GM23338 (cell line): ENCODE results near the gene GAB1.

Experiments
- CREB1 ChIP-seq: fragments of 250-450 bp; sonication (Bioruptor Pico); IDR thresholded peaks from 2 replicates; pipeline ENCODE4 v1.5.0; 2020; ENCODE audit warnings: low read depth, mild to moderate bottlenecking, moderate library complexity
- CTCF ChIP-seq, 2 experiments: fragments of 200-600 bp in 1 of 2; sonication (generic) in 1 of 2; conservative IDR thresholded peaks; 2 replicates each; pipeline versions ENCODE4 v1.5.1 to v1.6.1; 2016 to 2017; ENCODE audit warnings: antibody characterized with exemption in 2 of 2, low read depth in 2 of 2, mild to moderate bottlenecking in 2 of 2, moderate library complexity in 1 of 2
- EZH2 ChIP-seq: fragments of 200-600 bp; sonication (generic); IDR thresholded peaks from one replicate; pipeline ENCODE4 v1.8.0; 2017; ENCODE audit warnings: antibody characterized with exemption, mild to moderate bottlenecking, low read depth; ENCODE audit not compliant: unreplicated experiment
- EZH2phosphoT487 ChIP-seq: fragments of 200-600 bp; sonication (generic); IDR thresholded peaks from one replicate; pipeline ENCODE4 v1.8.1; 2018; ENCODE audit warnings: antibody characterized with exemption; ENCODE audit not compliant: unreplicated experiment
- JUNB ChIP-seq: IDR thresholded peaks from one replicate; pipeline ENCODE4 v1.6.1; 2016; ENCODE audit warnings: antibody characterized with exemption; ENCODE audit not compliant: unreplicated experiment
- NANOG ChIP-seq: IDR thresholded peaks from 2 replicates; pipeline ENCODE4 v1.6.1; 2016; ENCODE audit warnings: antibody characterized with exemption, borderline replicate concordance
- POLR2AphosphoS5 ChIP-seq: IDR thresholded peaks from 2 replicates; pipeline ENCODE4 v1.6.1; 2016; ENCODE audit warnings: antibody characterized with exemption, low read depth
- ZNF114 ChIP-seq: fragments of 250-450 bp; sonication (Bioruptor Pico); IDR thresholded peaks from 2 replicates; pipeline ENCODE4 v1.5.0; 2020; ENCODE audit warnings: mild to moderate bottlenecking, moderate library complexity
- ZNF331 ChIP-seq: fragments of 250-450 bp; sonication (Bioruptor Pico); IDR thresholded peaks from 2 replicates; pipeline ENCODE4 v1.5.0; 2020; ENCODE audit warnings: low read depth, mild to moderate bottlenecking, moderate library complexity
- TF ChIP-seq, protein P1 (sequence below): IDR thresholded peaks from one replicate; pipeline ENCODE4 v1.6.1; 2018; ENCODE audit warnings: antibody characterized with exemption; ENCODE audit not compliant: unreplicated experiment
- TF ChIP-seq, protein P2 (sequence below): IDR thresholded peaks from 2 replicates; pipeline ENCODE4 v1.6.1; 2016; ENCODE audit warnings: antibody characterized with exemption

GRCh38 chr4:143329985-143330384 lies 6.7 kb upstream of the GAB1 start:
- TF ChIP-seq CTCF (conservative IDR thresholded peaks at IDR 0.05; ENCODE audit: low read depth in 2 of 2) (peak; percentile 44 to 64), EZH2 (no peak), POLR2AphosphoS5 (no peak), ZNF331 (no peak), EZH2phosphoT487 (no peak), JUNB (no peak), NANOG (no peak), ZNF114 (CRISPR knock-in tag) (no peak), CREB1 (CRISPR knock-in tag) (no peak)
- TF ChIP-seq, protein P1, sequence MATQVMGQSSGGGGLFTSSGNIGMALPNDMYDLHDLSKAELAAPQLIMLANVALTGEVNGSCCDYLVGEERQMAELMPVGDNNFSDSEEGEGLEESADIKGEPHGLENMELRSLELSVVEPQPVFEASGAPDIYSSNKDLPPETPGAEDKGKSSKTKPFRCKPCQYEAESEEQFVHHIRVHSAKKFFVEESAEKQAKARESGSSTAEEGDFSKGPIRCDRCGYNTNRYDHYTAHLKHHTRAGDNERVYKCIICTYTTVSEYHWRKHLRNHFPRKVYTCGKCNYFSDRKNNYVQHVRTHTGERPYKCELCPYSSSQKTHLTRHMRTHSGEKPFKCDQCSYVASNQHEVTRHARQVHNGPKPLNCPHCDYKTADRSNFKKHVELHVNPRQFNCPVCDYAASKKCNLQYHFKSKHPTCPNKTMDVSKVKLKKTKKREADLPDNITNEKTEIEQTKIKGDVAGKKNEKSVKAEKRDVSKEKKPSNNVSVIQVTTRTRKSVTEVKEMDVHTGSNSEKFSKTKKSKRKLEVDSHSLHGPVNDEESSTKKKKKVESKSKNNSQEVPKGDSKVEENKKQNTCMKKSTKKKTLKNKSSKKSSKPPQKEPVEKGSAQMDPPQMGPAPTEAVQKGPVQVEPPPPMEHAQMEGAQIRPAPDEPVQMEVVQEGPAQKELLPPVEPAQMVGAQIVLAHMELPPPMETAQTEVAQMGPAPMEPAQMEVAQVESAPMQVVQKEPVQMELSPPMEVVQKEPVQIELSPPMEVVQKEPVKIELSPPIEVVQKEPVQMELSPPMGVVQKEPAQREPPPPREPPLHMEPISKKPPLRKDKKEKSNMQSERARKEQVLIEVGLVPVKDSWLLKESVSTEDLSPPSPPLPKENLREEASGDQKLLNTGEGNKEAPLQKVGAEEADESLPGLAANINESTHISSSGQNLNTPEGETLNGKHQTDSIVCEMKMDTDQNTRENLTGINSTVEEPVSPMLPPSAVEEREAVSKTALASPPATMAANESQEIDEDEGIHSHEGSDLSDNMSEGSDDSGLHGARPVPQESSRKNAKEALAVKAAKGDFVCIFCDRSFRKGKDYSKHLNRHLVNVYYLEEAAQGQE, result no peak
- TF ChIP-seq, protein P2, sequence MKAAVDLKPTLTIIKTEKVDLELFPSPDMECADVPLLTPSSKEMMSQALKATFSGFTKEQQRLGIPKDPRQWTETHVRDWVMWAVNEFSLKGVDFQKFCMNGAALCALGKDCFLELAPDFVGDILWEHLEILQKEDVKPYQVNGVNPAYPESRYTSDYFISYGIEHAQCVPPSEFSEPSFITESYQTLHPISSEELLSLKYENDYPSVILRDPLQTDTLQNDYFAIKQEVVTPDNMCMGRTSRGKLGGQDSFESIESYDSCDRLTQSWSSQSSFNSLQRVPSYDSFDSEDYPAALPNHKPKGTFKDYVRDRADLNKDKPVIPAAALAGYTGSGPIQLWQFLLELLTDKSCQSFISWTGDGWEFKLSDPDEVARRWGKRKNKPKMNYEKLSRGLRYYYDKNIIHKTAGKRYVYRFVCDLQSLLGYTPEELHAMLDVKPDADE, result no peak
